MCF 10A (cell line): Measurements from ENCODE around the gene NKX2-1. TPM values are rescaled to one million over a fixed set of nuclear protein-coding genes. Genes with fewer than 3 reads are reported as not detected.
"Not testable (repeated sequence)": the region's sequence is repeated elsewhere in the genome, so short reads cannot be mapped to it uniquely, and the experiment has no call there.

Experiments
- BruUV-seq: library from RNA; stranded (reverse); fragments of 400-500 nt; replicated peaks from 2 replicates; lab custom pipeline; 2021; lab: Mats Ljungman, UMichigan
- CTCF ChIA-PET: fragments of 300-600 bp; sonication (Branson Sonifier 250); formaldehyde crosslinking; extraction: SDS; loops from one replicate; lab custom pipeline; 2021; ENCODE audit warnings: antibody characterized with exemption, inconsistent platforms; lab: Yijun Ruan, JAX
- POLR2A ChIA-PET: fragments of 300-600, 350-650 bp; sonication (Branson Sonifier 250); formaldehyde crosslinking; extraction: SDS; loops from one replicate; lab custom pipeline; 2020; ENCODE audit warnings: antibody characterized with exemption, inconsistent platforms; lab: Yijun Ruan, JAX
- DNase-seq: peaks from one replicate; pipeline ENCODE4 v3.0.0-alpha.2; 2018; ENCODE audit not compliant: unreplicated experiment
- H3K27ac Mint-ChIP-seq: one replicate; pipeline ENCODE4 v1.8.0; 2022; ENCODE audit warnings: mild to moderate bottlenecking, low read depth, mixed read lengths; ENCODE audit not compliant: unreplicated experiment
- H3K27me3 Mint-ChIP-seq: one replicate; pipeline ENCODE4 v1.8.0; 2022; ENCODE audit warnings: mixed read lengths; ENCODE audit not compliant: insufficient read depth, unreplicated experiment
- H3K36me3 Mint-ChIP-seq: one replicate; pipeline ENCODE4 v1.8.0; 2022; ENCODE audit warnings: mild to moderate bottlenecking, moderate library complexity, mixed read lengths; ENCODE audit not compliant: insufficient read depth, unreplicated experiment
- H3K4me1 Mint-ChIP-seq: one replicate; pipeline ENCODE4 v1.8.0; 2022; ENCODE audit warnings: mixed read lengths; ENCODE audit not compliant: insufficient read depth, unreplicated experiment
- H3K4me3 Mint-ChIP-seq: one replicate; pipeline ENCODE4 v1.8.0; 2022; ENCODE audit warnings: mild to moderate bottlenecking, moderate library complexity, mixed read lengths; ENCODE audit not compliant: unreplicated experiment
- H3K9me3 Mint-ChIP-seq: one replicate; pipeline ENCODE4 v1.8.0; 2022; ENCODE audit warnings: mixed read lengths; ENCODE audit not compliant: unreplicated experiment
- intact Hi-C: fragments of 100-400 bp; cut with micrococcal nuclease; formaldehyde crosslinking; loops from 2 replicates; pipeline ENCODE4 v1.14.1; 2022
- total RNA-seq: library from RNA; stranded (reverse); gene quantifications from 2 replicates; pipeline ENCODE4 v1.2.3, GENCODE V29; 2022
- TF ChIP-seq, protein P1 (sequence below): fragments of 200-600 bp; IDR thresholded peaks from one replicate; pipeline ENCODE4 v1.8.0; 2022; ENCODE audit warnings: antibody characterized with exemption, mild to moderate bottlenecking; ENCODE audit not compliant: unreplicated experiment

NKX2-1 gene
- total RNA-seq, 1 experiment from 2014 or later = not detected

DNA sequence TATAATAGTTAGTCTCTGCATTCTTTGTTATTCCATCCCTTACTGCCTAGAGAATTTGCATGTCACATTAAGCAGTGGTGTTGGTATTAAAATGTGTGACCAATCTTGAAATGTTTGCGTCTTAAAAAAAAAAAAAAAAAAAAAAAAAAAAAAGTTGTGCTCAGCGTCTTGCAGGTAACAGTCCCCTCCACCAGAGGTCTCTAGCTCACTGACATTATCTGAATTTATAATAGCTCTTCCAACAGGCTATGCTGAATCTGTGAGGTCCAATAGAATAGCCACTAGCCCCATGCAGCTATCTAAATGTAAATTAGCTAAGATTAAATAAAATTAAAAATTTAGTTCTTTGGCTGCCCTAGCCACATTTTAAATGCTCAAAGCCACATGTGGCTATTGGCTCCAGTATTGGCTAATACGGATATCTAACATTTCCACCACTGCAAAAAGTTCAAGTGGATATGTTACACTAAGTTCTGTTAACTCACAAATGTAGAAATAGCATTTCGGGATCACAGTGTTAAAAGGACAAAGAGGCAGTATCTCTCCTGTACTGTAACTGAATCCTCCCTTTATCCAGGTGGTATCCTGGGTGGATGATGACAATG is 33.7 kb upstream of the NKX2-1 start:
- intact Hi-C loops = loop anchor here (1.0 to 2.0 kb wide), 4 partner anchors 52 to 597 kb away; no protein-coding TSS in a partner anchor
- TF ChIP-seq, protein P1, sequence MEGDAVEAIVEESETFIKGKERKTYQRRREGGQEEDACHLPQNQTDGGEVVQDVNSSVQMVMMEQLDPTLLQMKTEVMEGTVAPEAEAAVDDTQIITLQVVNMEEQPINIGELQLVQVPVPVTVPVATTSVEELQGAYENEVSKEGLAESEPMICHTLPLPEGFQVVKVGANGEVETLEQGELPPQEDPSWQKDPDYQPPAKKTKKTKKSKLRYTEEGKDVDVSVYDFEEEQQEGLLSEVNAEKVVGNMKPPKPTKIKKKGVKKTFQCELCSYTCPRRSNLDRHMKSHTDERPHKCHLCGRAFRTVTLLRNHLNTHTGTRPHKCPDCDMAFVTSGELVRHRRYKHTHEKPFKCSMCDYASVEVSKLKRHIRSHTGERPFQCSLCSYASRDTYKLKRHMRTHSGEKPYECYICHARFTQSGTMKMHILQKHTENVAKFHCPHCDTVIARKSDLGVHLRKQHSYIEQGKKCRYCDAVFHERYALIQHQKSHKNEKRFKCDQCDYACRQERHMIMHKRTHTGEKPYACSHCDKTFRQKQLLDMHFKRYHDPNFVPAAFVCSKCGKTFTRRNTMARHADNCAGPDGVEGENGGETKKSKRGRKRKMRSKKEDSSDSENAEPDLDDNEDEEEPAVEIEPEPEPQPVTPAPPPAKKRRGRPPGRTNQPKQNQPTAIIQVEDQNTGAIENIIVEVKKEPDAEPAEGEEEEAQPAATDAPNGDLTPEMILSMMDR = peak; percentile 56
- BruUV-seq = no TSS peak

DNA sequence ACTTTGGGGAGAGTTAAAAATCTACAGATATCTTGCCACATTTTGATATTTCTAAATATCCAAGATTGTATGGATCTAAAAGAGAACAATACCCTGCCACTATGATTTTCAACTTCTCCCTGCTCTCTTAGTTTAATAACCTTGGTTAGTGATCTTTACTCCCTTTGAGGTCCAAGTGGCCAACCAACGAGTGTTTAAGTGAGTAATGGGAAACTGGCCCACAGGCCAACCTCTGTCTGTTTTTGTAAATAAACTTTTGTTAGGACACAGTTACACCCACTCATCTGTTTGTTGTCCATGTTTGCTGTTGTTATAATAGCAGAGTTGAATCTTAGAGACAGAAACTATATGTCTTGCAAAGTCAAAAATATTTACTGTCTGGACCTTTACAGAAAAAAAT is 30.9 kb upstream of the NKX2-1 start:
- no peak overlapping the region for H3K27ac Mint-ChIP-seq
- ChIA-PET POLR2A (no interaction called here), CTCF (interaction anchor here (1.2 to 7.5 kb wide), 2 partner anchors 54 to 600 kb away, joined by 5 to 117 read pairs; no protein-coding TSS in a partner anchor)
- no peaks in the 10 kb centered on the region for H3K36me3 Mint-ChIP-seq
- H3K4me3 Mint-ChIP-seq = no peak overlapping the region
- BruUV-seq = no TSS peak
- TF ChIP-seq, protein P1 = no peak
- H3K27me3 Mint-ChIP-seq = no peaks in the 10 kb centered on the region
- intact Hi-C loops = no loop called here
- no peaks in the 10 kb centered on the region for H3K9me3 Mint-ChIP-seq
- DNase-seq = no peak
- no peaks in the 10 kb centered on the region for H3K4me1 Mint-ChIP-seq

More for the DNA sequence above, 33.7 kb upstream of the NKX2-1 start:
- CTCF ChIA-PET = interaction anchor here (0.5 to 7.5 kb wide), 82 partner anchors 8 to 1977 kb away, joined by 3 to 157 read pairs (median 4); partner anchors contain the start of genes NKX2-8 and SLC25A21
- H3K36me3 Mint-ChIP-seq = no peaks in the 10 kb centered on the region
- H3K4me1 Mint-ChIP-seq = peaks cover 5% of the 10 kb centered on the region
- DNase-seq = peak; percentile 61
- H3K27ac Mint-ChIP-seq = no peak overlapping the region
- POLR2A ChIA-PET = interaction anchor here (0.6 to 1.2 kb wide), 10 partner anchors 11 to 596 kb away, joined by 3 to 10 read pairs (median 4); partner anchors contain the start of gene MBIP
- no peaks in the 10 kb centered on the region for H3K27me3 Mint-ChIP-seq
- no peak overlapping the region for H3K4me3 Mint-ChIP-seq
- no peaks in the 10 kb centered on the region for H3K9me3 Mint-ChIP-seq

DNA sequence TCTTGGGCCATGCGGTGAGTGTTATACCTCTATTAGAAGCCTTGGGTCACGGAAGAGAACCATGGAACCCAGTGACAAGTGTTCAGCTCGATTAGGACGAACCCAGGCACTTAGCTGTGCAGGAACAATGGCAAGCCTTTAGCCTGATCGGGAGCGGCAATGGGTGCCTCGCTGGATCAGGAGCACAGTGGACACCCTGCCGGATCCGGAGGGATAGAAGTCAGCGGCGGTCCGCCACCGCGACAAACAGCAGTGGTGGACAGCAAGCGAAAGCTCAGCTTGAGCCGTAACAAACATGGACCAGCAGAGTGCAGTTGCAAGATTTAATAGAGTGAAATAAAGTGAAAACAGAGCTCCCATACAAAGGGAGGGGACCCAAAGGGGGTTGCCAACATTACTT is 24.2 kb upstream of the NKX2-1 start:
- H3K27ac Mint-ChIP-seq, H3K36me3 Mint-ChIP-seq, BruUV-seq, H3K4me3 Mint-ChIP-seq, H3K4me1 Mint-ChIP-seq, DNase-seq, H3K9me3 Mint-ChIP-seq, intact Hi-C loops, H3K27me3 Mint-ChIP-seq: not testable (repeated sequence)
- POLR2A ChIA-PET = interaction anchor here (0.6 to 1.4 kb wide), 2 partner anchors 11 to 509 kb away, joined by 3 read pairs; no protein-coding TSS in a partner anchor
- CTCF ChIA-PET = interaction anchor here (0.7 to 4.4 kb wide), 5 partner anchors 10 to 375 kb away, joined by 3 to 48 read pairs (median 3); no protein-coding TSS in a partner anchor

DNA sequence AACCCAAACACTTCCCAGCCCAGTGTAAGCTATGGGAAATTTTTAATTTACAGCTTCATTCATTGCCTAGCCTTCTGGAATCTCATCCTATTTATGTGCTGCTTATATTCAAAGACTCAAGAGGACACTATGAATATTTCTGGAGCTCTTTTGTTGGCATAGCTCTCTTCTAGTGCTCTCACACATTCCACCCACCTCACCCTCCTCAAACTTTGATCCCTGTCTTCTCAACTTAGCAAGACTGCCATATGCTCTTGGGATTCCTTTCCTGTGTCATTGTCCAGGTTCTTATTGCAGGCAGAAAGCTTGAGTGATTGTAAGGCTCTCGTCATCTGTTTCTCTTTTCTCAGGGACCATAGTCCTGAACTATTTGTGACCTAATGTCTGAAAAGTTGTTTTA is 18.0 kb upstream of the NKX2-1 start:
- CTCF ChIA-PET = interaction anchor here (0.5 to 4.0 kb wide), 10 partner anchors 10 to 658 kb away, joined by 3 to 28 read pairs (median 3); partner anchors contain the start of gene NKX2-1

More for the DNA sequence above, 18.0 kb upstream of the NKX2-1 start:
- H3K4me3 Mint-ChIP-seq = no peak overlapping the region
- H3K27ac Mint-ChIP-seq = no peak overlapping the region
- POLR2A ChIA-PET = no interaction called here
- H3K36me3 Mint-ChIP-seq = peaks cover 5% of the 10 kb centered on the region
- no peaks in the 10 kb centered on the region for H3K9me3 Mint-ChIP-seq
- intact Hi-C loops = no loop called here
- H3K27me3 Mint-ChIP-seq = peaks cover 45% of the 10 kb centered on the region
- no peaks in the 10 kb centered on the region for H3K4me1 Mint-ChIP-seq
- no peak for DNase-seq
- no TSS peak for BruUV-seq
- TF ChIP-seq, protein P1 = no peak
